ENCODE data around the gene AFF2.
"Not testable (repeated sequence)": the region's sequence is repeated elsewhere in the genome, so short reads cannot be mapped to it uniquely, and the experiment has no call there.

Gene AFF2

GRCh38 chrX:148658115-148658730 lies 157.8 kb downstream of the AFF2 start:
- H3K4me1 ChIP-seq (ENCODE audit: control insufficient read depth, low read depth, low read length): no peaks in the 10 kb centered on the region
- no peaks in the 10 kb centered on the region for H3K27me3 ChIP-seq (ENCODE audit: control insufficient read depth, insufficient read depth, low read length)
- H3K4me3 ChIP-seq (ENCODE audit: low read length): no peak overlapping the region
- no peak overlapping the region for H3K9ac ChIP-seq (ENCODE audit: low read length)
- no peak overlapping the region for H3K27ac ChIP-seq (ENCODE audit: low read length)
- H3K36me3 ChIP-seq (ENCODE audit: control insufficient read depth, low read depth, low read length): no peaks in the 10 kb centered on the region
- H3K9me3 ChIP-seq (ENCODE audit: control insufficient read depth, low read depth, low read length): peaks cover 12% of the 10 kb centered on the region

GRCh38 chrX:148659481-148659880 lies 159.1 kb downstream of the AFF2 start:
- H3K27ac ChIP-seq (ENCODE audit: low read length): no peak overlapping the region
- H3K27me3 ChIP-seq (ENCODE audit: control insufficient read depth, insufficient read depth, low read length): no peaks in the 10 kb centered on the region
- H3K4me3 ChIP-seq (ENCODE audit: low read length): no peak overlapping the region
- H3K36me3 ChIP-seq (ENCODE audit: control insufficient read depth, low read depth, low read length): no peaks in the 10 kb centered on the region
- no peaks in the 10 kb centered on the region for H3K4me1 ChIP-seq (ENCODE audit: control insufficient read depth, low read depth, low read length)
- peaks cover 15% of the 10 kb centered on the region for H3K9me3 ChIP-seq (ENCODE audit: control insufficient read depth, low read depth, low read length)
- H3K9ac ChIP-seq (ENCODE audit: low read length): no peak overlapping the region

- H3K9ac ChIP-seq (ENCODE audit: low read length): no peak overlapping the region
- H3K36me3 ChIP-seq (ENCODE audit: control insufficient read depth, low read depth, low read length): no peaks in the 10 kb centered on the region
- H3K27ac ChIP-seq (ENCODE audit: low read length): no peak overlapping the region
- H3K4me3 ChIP-seq (ENCODE audit: low read length): no peak overlapping the region
- H3K27me3 ChIP-seq (ENCODE audit: control insufficient read depth, insufficient read depth, low read length): no peaks in the 10 kb centered on the region
- peaks cover 13% of the 10 kb centered on the region for H3K9me3 ChIP-seq (ENCODE audit: control insufficient read depth, low read depth, low read length)
- H3K4me1 ChIP-seq (ENCODE audit: control insufficient read depth, low read depth, low read length): no peaks in the 10 kb centered on the region
Measured at GRCh38 chrX:148661035-148661434, 160.6 kb downstream of the AFF2 start.

- no peak overlapping the region for H3K4me3 ChIP-seq (ENCODE audit: low read length)
- H3K27ac ChIP-seq (ENCODE audit: low read length): no peak overlapping the region
- H3K9me3 ChIP-seq (ENCODE audit: control insufficient read depth, low read depth, low read length): peaks cover 13% of the 10 kb centered on the region
- no peak overlapping the region for H3K9ac ChIP-seq (ENCODE audit: low read length)
- H3K36me3 ChIP-seq (ENCODE audit: control insufficient read depth, low read depth, low read length): no peaks in the 10 kb centered on the region
- H3K27me3 ChIP-seq (ENCODE audit: control insufficient read depth, insufficient read depth, low read length): no peaks in the 10 kb centered on the region
- H3K4me1 ChIP-seq (ENCODE audit: control insufficient read depth, low read depth, low read length): no peaks in the 10 kb centered on the region
Measured at GRCh38 chrX:148662014-148662413, 161.6 kb downstream of the AFF2 start.

- H3K4me3 ChIP-seq (ENCODE audit: low read length): no peak overlapping the region
- no peaks in the 10 kb centered on the region for H3K36me3 ChIP-seq (ENCODE audit: control insufficient read depth, low read depth, low read length)
- H3K9me3 ChIP-seq (ENCODE audit: control insufficient read depth, low read depth, low read length): peaks cover 25% of the 10 kb centered on the region
- H3K27me3 ChIP-seq (ENCODE audit: control insufficient read depth, insufficient read depth, low read length): no peaks in the 10 kb centered on the region
- no peak overlapping the region for H3K27ac ChIP-seq (ENCODE audit: low read length)
- H3K4me1 ChIP-seq (ENCODE audit: control insufficient read depth, low read depth, low read length): no peaks in the 10 kb centered on the region
- H3K9ac ChIP-seq (ENCODE audit: low read length): no peak overlapping the region
Measured at GRCh38 chrX:148664171-148664570, 163.8 kb downstream of the AFF2 start.

GRCh38 chrX:148664995-148665394 lies 164.6 kb downstream of the AFF2 start:
- no peaks in the 10 kb centered on the region for H3K27me3 ChIP-seq (ENCODE audit: control insufficient read depth, insufficient read depth, low read length)
- H3K36me3 ChIP-seq (ENCODE audit: control insufficient read depth, low read depth, low read length): no peaks in the 10 kb centered on the region

GRCh38 chrX:148669175-148669574 lies 168.8 kb downstream of the AFF2 start:
- peaks cover 41% of the 10 kb centered on the region for H3K9me3 ChIP-seq (ENCODE audit: control insufficient read depth, low read depth, low read length)
- H3K4me3 ChIP-seq (ENCODE audit: low read length); H3K27ac ChIP-seq (ENCODE audit: low read length): not testable (repeated sequence)

More at GRCh38 chrX:148664995-148665394, 164.6 kb downstream of the AFF2 start:
- Histone ChIP-seq H3K27ac (ENCODE audit: low read length) (no peak overlapping the region), H3K9me3 (ENCODE audit: control insufficient read depth, low read depth, low read length) (peaks cover 29% of the 10 kb centered on the region), H3K4me3 (ENCODE audit: low read length) (no peak overlapping the region), H3K4me1 (ENCODE audit: control insufficient read depth, low read depth, low read length) (no peaks in the 10 kb centered on the region), H3K9ac (ENCODE audit: low read length) (no peak overlapping the region)

GRCh38 chrX:148670277-148670676 lies 169.9 kb downstream of the AFF2 start:
- no peaks in the 10 kb centered on the region for H3K4me1 ChIP-seq (ENCODE audit: control insufficient read depth, low read depth, low read length)
- no peaks in the 10 kb centered on the region for H3K27me3 ChIP-seq (ENCODE audit: control insufficient read depth, insufficient read depth, low read length)
- no peaks in the 10 kb centered on the region for H3K36me3 ChIP-seq (ENCODE audit: control insufficient read depth, low read depth, low read length)
- no peak overlapping the region for H3K4me3 ChIP-seq (ENCODE audit: low read length)
- no peak overlapping the region for H3K9ac ChIP-seq (ENCODE audit: low read length)
- H3K27ac ChIP-seq (ENCODE audit: low read length): no peak overlapping the region
- H3K9me3 ChIP-seq (ENCODE audit: control insufficient read depth, low read depth, low read length): peaks cover 42% of the 10 kb centered on the region

More at GRCh38 chrX:148669175-148669574, 168.8 kb downstream of the AFF2 start:
- H3K36me3 ChIP-seq (ENCODE audit: control insufficient read depth, low read depth, low read length); H3K4me1 ChIP-seq (ENCODE audit: control insufficient read depth, low read depth, low read length); H3K27me3 ChIP-seq (ENCODE audit: control insufficient read depth, insufficient read depth, low read length); H3K9ac ChIP-seq (ENCODE audit: low read length): not testable (repeated sequence)

- Histone ChIP-seq H3K27me3 (ENCODE audit: control insufficient read depth, insufficient read depth, low read length) (no peaks in the 10 kb centered on the region), H3K9me3 (ENCODE audit: control insufficient read depth, low read depth, low read length) (peaks cover 33% of the 10 kb centered on the region), H3K4me1 (ENCODE audit: control insufficient read depth, low read depth, low read length) (no peaks in the 10 kb centered on the region), H3K9ac (ENCODE audit: low read length) (no peak overlapping the region), H3K4me3 (ENCODE audit: low read length) (no peak overlapping the region), H3K36me3 (ENCODE audit: control insufficient read depth, low read depth, low read length) (no peaks in the 10 kb centered on the region), H3K27ac (ENCODE audit: low read length) (no peak overlapping the region)
Measured at GRCh38 chrX:148672517-148672916, 172.1 kb downstream of the AFF2 start.

- Histone ChIP-seq H3K4me3 (ENCODE audit: low read length) (no peak overlapping the region), H3K4me1 (ENCODE audit: control insufficient read depth, low read depth, low read length) (no peaks in the 10 kb centered on the region)
Measured at GRCh38 chrX:148681605-148682004, 181.2 kb downstream of the AFF2 start.

GRCh38 chrX:148682206-148682605 lies 181.8 kb downstream of the AFF2 start:
- no peak overlapping the region for H3K27ac ChIP-seq (ENCODE audit: low read length)

More at GRCh38 chrX:148681605-148682004, 181.2 kb downstream of the AFF2 start:
- no peak overlapping the region for H3K27ac ChIP-seq (ENCODE audit: low read length)
- no peaks in the 10 kb centered on the region for H3K36me3 ChIP-seq (ENCODE audit: control insufficient read depth, low read depth, low read length)
- H3K27me3 ChIP-seq (ENCODE audit: control insufficient read depth, insufficient read depth, low read length): no peaks in the 10 kb centered on the region
- no peak overlapping the region for H3K9ac ChIP-seq (ENCODE audit: low read length)
- H3K9me3 ChIP-seq (ENCODE audit: control insufficient read depth, low read depth, low read length): peaks cover 18% of the 10 kb centered on the region

GRCh38 chrX:148691456-148691855 lies 191.0 kb downstream of the AFF2 start:
- peaks cover 3% of the 10 kb centered on the region for H3K9me3 ChIP-seq (ENCODE audit: control insufficient read depth, low read depth, low read length)
- no peak overlapping the region for H3K9ac ChIP-seq (ENCODE audit: low read length)
- no peaks in the 10 kb centered on the region for H3K4me1 ChIP-seq (ENCODE audit: control insufficient read depth, low read depth, low read length)
- H3K4me3 ChIP-seq (ENCODE audit: low read length): no peak overlapping the region
- no peaks in the 10 kb centered on the region for H3K36me3 ChIP-seq (ENCODE audit: control insufficient read depth, low read depth, low read length)
- H3K27ac ChIP-seq (ENCODE audit: low read length): no peak overlapping the region
- no peaks in the 10 kb centered on the region for H3K27me3 ChIP-seq (ENCODE audit: control insufficient read depth, insufficient read depth, low read length)

More at GRCh38 chrX:148682206-148682605, 181.8 kb downstream of the AFF2 start:
- H3K36me3 ChIP-seq (ENCODE audit: control insufficient read depth, low read depth, low read length): no peaks in the 10 kb centered on the region
- no peaks in the 10 kb centered on the region for H3K4me1 ChIP-seq (ENCODE audit: control insufficient read depth, low read depth, low read length)
- no peak overlapping the region for H3K4me3 ChIP-seq (ENCODE audit: low read length)
- H3K27me3 ChIP-seq (ENCODE audit: control insufficient read depth, insufficient read depth, low read length): no peaks in the 10 kb centered on the region
- H3K9me3 ChIP-seq (ENCODE audit: control insufficient read depth, low read depth, low read length): peaks cover 18% of the 10 kb centered on the region
- H3K9ac ChIP-seq (ENCODE audit: low read length): no peak overlapping the region

Data from iPS-18a (cell line).